RCC 7860 (cell line): Measurements from ENCODE around the gene TEAD2.

Experiments used
- DNase-seq: peaks from one replicate; pipeline ENCODE4 v3.0.0-alpha.2; 2015; ENCODE audit warnings: low spot score
- FAIRE-seq: peaks from 2 replicates; lab custom pipeline; 2012; peaks lifted over from hg19 to GRCh38; lab: Jason Lieb, UNC

Gene TEAD2

DNA sequence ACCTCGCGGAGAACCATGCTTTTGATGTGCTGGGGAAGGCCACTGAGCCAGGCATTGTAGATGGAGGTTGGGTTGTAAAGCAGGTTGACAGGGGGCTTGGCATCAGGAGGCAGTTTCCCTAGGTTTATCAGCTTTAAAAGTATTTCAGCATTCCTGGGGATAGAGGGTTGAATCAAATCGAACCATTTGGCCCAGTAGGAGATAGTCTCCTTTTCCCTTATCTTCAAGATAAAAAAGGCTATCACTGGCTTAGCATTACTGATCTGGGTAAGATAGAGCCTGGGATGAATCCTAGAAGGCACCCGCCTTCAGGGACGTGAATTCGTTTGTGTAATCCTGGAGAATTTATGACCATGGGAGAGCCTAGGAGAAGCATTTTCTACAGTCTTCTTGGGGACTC, 67.8 kb downstream of the TEAD2 start:
- FAIRE-seq, result no peak
- no peak for DNase-seq
